Rectal smooth muscle tissue (tissue), 1 donor: ENCODE measurements around the gene CCDC197.

Experiments used
- H3K27ac ChIP-seq: one replicate; pipeline ENCODE4 v1.7.0; 2013; ENCODE audit warnings: low read depth, low read length, inconsistent platforms
- H3K27me3 ChIP-seq: one replicate; pipeline ENCODE4 v1.7.0; 2013; ENCODE audit warnings: low read length; ENCODE audit not compliant: control insufficient read depth, insufficient read depth
- H3K36me3 ChIP-seq: one replicate; pipeline ENCODE4 v1.7.0; 2013; ENCODE audit warnings: low read length; ENCODE audit not compliant: control insufficient read depth, insufficient read depth
- H3K4me1 ChIP-seq: one replicate; pipeline ENCODE4 v1.7.0; 2013; ENCODE audit warnings: low read length; ENCODE audit not compliant: control insufficient read depth, insufficient read depth
- H3K4me3 ChIP-seq: one replicate; pipeline ENCODE4 v1.7.0; 2013; ENCODE audit warnings: low read length
- H3K9ac ChIP-seq: one replicate; pipeline ENCODE4 v1.7.0; 2013; ENCODE audit warnings: low read length

The CCDC197 gene

DNA sequence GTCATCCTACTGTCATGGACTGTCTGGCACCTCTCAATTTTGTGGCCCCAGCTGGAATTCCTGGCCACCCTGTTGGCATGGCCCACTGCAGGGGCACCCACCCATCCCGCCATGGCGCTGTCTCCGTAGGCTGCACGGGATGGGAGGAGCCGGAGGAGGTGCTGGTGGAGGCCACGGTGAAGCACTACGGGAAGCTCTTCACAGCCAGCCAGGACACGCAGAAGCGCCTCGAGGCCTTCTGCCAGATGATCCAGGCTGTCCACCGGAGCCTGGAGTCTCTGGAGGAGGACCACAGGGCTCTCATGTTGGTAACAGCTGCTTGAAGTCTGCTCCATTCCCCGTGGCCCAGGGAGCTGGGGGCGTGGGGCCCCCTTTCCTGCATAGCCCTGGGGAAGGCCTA is 3.9 kb downstream of the CCDC197 start:
- Histone ChIP-seq H3K27ac (peak overlapping the region; percentile 61), H3K27me3 (peaks cover under 1% of the 10 kb centered on the region)

DNA sequence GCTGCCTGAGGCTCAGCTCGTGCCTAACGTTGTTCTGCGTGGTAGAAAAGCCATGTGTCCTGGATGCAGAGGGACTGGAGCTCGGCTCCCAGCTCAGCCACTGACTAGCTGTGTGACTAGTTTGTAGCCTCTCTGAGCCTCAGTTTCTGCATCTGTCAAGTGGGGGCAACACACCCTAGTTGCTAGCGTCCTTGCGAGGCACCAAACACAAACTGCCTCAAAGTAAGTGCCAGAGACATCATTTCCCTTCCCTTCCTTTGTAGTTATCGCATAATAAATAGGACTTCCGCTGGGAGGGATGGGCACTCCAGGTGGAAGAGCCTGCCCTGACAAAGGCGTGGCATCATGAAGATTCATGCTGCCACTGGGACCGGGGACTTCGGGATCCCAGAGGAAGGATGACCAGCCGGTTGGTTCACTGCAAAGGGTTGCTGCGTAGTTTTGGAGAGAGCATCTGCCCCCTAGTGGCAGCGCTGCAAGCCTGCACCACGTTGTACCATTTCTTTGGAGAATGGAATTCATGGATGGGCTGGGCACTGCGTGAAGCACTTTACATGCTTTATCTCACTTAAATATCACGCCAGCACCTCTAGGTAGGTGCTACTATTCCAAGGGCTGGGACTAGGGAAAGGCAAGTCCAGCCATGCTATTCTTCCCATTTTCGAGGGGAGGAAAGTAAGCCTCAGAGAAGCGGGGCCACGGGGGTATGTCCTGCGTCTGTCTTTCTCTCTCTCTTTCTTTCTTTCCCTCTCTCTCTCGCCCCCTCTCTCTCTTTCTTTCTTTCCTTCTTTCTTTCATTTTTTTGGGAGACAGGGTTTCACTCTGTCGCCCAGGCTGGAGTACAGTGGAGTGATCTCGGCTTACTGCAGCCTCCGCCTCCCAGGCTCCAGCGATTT is 4.6 kb downstream of the CCDC197 start:
- Histone ChIP-seq H3K27ac (peak overlapping the region; percentile 61), H3K4me3 (peak overlapping the region; percentile 44), H3K36me3 (no peaks in the 10 kb centered on the region), H3K27me3 (no peaks in the 10 kb centered on the region), H3K4me1 (peaks cover 12% of the 10 kb centered on the region), H3K9ac (no peak overlapping the region)

More for the DNA sequence above, 3.9 kb downstream of the CCDC197 start:
- no peak overlapping the region for H3K9ac ChIP-seq
- no peaks in the 10 kb centered on the region for H3K36me3 ChIP-seq
- H3K4me3 ChIP-seq, result no peak overlapping the region
- H3K4me1 ChIP-seq, result peaks cover 12% of the 10 kb centered on the region

DNA sequence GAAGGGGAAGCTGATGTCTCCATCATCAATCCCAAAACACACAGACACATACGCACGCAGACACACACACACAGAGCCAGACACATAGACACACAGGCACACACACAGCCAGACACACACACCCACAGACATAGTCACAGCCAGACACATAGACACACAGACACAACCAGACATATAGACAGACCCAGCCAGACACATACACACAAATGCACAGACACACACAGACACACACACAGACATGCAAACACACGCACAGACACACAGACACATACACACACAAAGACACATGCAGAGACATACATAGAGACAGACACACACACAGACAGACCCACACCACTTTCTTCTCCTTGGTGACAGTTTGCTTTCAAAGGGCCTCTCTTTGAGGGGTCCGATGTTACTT is 6.3 kb downstream of the CCDC197 start:
- H3K4me1 ChIP-seq, result peaks cover 12% of the 10 kb centered on the region
- H3K27ac ChIP-seq, result no peak overlapping the region
- H3K36me3 ChIP-seq, result no peaks in the 10 kb centered on the region
- no peak overlapping the region for H3K4me3 ChIP-seq
- no peak overlapping the region for H3K9ac ChIP-seq
- no peaks in the 10 kb centered on the region for H3K27me3 ChIP-seq

DNA sequence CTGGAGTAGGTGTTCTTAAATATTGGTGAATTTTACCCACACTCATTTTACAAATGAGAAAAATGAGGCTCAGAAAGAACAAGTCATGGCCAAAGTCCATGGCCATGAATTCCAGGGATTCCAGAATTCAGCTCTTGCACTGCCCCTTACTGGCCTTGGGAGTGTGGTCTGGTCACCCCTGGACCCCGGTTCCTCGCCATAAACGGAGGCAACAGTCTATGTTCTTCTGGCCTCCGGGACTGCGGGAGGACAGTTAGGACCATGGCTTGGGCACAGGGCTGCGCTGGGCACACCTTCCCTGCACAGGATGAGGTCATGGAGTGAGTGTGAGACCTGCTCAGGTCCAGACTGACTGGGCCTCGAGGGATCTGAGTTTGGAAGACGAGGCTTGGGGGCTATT is 6.9 kb downstream of the CCDC197 start:
- H3K27me3 ChIP-seq, result no peaks in the 10 kb centered on the region

DNA sequence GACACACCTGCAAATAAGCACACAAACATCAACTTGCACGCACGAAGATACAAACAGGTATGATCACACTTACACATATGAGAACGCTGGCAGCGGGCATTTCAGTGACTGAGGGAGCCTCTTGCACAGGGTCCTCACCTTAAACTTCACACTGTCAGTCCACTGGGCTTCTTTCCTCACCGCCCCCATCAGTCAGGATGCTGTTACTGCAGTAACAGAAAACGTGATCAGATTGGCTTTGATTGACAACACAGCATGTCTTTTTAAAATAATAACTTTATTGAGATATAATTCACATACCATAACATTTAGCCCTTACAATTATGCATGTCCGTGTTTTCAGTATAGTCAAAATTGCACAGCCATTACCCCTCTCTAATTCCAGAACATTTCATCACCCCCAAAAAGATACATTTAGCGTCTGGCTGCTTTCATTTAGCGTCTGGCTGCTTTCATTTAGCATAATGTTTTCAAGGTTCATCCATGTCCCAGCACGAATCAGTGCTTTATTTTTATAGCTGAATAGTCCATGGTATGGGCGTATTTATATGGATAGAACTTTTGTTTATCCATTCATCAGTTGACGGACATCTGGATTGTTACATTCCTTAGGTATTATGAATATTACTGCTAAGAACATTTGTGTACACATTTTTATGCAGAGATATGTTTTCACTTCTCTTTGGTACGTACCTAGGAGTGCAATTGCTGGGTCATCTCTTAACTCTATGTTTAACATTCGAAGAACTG is 8.4 kb downstream of the CCDC197 start:
- H3K27me3 ChIP-seq, result no peaks in the 10 kb centered on the region
- no peak overlapping the region for H3K9ac ChIP-seq
- H3K4me3 ChIP-seq, result no peak overlapping the region
- H3K4me1 ChIP-seq, result peaks cover 12% of the 10 kb centered on the region
- H3K36me3 ChIP-seq, result no peaks in the 10 kb centered on the region
- H3K27ac ChIP-seq, result no peak overlapping the region

More for the DNA sequence above, 6.9 kb downstream of the CCDC197 start:
- H3K9ac ChIP-seq, result no peak overlapping the region
- H3K4me1 ChIP-seq, result peaks cover 12% of the 10 kb centered on the region
- no peak overlapping the region for H3K27ac ChIP-seq
- no peaks in the 10 kb centered on the region for H3K36me3 ChIP-seq
- no peak overlapping the region for H3K4me3 ChIP-seq

DNA sequence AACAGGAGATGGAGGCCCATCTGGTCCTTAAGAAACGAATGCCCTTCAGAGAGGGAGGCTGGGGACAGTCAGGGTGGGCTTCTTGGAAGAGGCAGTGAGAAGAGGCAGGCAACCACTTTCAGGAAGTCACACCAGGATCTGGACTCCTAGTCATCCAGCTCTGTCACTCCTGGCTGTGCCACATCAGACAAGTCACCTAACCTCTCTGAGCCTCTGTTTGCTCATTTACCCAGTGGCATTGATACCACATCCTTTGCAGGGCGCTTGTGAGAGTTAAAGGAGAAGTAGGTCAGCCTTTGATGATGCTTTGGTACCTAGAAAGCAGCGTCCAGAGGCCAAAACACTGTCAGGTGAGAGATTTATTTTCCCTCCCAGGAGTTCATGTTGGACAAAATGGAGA is 11.1 kb downstream of the CCDC197 start:
- no peaks in the 10 kb centered on the region for H3K36me3 ChIP-seq
- H3K4me3 ChIP-seq, result no peak overlapping the region
- no peaks in the 10 kb centered on the region for H3K27me3 ChIP-seq
- H3K9ac ChIP-seq, result no peak overlapping the region
- no peak overlapping the region for H3K27ac ChIP-seq
- H3K4me1 ChIP-seq, result no peaks in the 10 kb centered on the region

DNA sequence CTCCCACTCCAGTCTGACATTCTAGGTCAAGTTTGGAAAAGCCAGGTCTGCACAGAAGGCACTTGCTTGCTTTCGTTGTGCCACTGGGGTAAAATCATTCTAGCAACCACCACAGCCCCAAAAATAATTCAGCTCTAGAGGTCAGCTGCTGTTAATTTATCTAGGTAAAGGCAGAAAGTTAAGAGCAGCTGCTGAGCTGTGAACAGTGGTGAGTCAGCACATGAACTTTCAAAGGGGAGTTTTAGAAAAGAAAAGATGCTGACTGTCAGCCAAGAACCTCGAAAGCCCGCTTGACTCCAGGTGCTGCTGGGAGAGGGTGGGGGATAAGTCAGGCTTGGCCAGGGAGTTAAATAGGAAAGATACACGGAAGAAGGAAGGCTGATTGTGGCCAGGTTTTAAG is 12.7 kb downstream of the CCDC197 start:
- H3K27ac ChIP-seq, result no peak overlapping the region
- no peaks in the 10 kb centered on the region for H3K4me1 ChIP-seq
- H3K9ac ChIP-seq, result no peak overlapping the region
- H3K4me3 ChIP-seq, result no peak overlapping the region
- H3K36me3 ChIP-seq, result no peaks in the 10 kb centered on the region
- H3K27me3 ChIP-seq, result no peaks in the 10 kb centered on the region

DNA sequence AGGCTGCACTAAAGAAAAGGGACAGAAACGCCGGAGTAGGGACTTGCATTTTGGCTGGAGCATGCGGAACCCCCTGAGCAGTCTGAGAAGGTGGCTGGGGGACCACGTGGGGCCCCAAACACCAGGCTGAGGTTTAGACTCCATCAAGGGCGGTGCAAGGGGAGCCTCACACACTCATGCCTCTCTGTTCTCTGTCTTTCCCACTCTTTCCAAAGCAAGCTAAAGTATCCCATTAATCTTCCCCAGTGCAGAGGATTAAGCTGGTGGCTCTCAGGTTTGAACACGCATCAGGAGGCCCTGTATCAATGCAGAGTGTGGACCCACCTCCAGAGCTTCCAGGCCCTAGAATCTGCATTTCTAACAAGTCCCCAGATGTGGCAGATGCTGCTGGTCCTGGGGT is 13.5 kb downstream of the CCDC197 start:
- no peak overlapping the region for H3K4me3 ChIP-seq
- no peaks in the 10 kb centered on the region for H3K36me3 ChIP-seq
- no peak overlapping the region for H3K27ac ChIP-seq
- H3K9ac ChIP-seq, result no peak overlapping the region
- H3K4me1 ChIP-seq, result no peaks in the 10 kb centered on the region
- H3K27me3 ChIP-seq, result no peaks in the 10 kb centered on the region

DNA sequence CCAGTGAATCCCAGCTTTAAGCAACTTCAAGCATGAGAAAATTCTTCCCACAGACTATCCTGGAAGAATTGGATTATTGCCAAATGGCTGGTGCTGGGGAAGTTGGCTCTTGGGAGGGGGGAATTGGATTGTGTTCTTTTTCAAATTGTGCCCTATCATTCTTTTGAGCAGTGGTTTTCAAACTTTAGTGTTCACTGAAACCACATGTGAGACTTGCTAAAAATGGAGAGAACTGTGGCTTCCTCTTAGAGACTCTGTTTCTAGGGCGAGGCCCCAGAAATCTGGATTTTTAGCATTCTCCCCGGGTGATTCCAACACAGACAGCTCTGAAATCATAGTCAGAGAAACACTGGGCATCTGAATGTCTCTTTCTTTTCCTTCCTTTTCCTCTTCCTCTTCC is 14.7 kb downstream of the CCDC197 start:
- no peak overlapping the region for H3K4me3 ChIP-seq
- H3K4me1 ChIP-seq, result no peaks in the 10 kb centered on the region
- no peak overlapping the region for H3K9ac ChIP-seq
- H3K27ac ChIP-seq, result no peak overlapping the region
- H3K36me3 ChIP-seq, result no peaks in the 10 kb centered on the region
- no peaks in the 10 kb centered on the region for H3K27me3 ChIP-seq

DNA sequence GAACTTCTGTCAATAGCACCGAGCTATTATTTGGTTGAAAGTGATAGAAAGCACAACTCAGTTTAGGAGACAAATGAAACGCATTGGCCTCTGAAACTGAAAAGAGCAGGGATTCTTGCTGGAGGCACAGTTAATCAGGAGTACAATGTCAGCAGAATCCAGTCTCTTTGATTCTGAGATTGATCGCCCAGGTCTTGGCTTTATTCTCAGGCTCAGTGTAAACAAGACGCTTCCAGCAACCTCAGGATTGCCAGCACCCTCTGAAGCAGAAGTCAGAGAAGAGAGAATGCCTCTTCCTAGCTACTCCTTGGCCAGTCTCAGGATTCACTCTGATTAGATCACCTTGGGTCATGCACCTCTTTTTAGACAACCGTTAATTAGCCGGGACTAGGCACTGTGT is 17.3 kb downstream of the CCDC197 start:
- H3K27me3 ChIP-seq, result no peaks in the 10 kb centered on the region
- H3K4me1 ChIP-seq, result no peaks in the 10 kb centered on the region
- H3K36me3 ChIP-seq, result no peaks in the 10 kb centered on the region
- H3K27ac ChIP-seq, result no peak overlapping the region
- H3K4me3 ChIP-seq, result no peak overlapping the region
- no peak overlapping the region for H3K9ac ChIP-seq

DNA sequence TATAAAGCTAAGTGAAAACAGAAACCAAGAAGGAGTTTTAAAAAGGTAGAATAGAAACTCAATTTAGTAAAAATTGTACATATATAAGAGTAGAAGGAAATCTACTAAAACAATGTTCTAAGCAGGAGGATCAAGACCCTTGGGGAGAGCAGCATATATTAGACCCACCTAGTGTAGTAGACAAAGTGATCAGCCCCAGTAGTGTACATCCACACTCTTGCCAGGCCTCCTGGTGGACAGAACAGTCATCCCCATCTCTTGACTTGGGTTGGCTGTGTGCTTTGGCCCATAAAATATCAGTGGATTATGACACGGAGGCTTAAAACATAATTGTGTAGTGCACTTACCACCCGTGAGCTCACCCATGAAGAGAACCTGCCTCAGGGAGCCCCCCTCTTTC is 18.1 kb downstream of the CCDC197 start:
- H3K27ac ChIP-seq, result no peak overlapping the region
- H3K4me1 ChIP-seq, result no peaks in the 10 kb centered on the region
- H3K9ac ChIP-seq, result no peak overlapping the region
- no peak overlapping the region for H3K4me3 ChIP-seq
- no peaks in the 10 kb centered on the region for H3K36me3 ChIP-seq
- no peaks in the 10 kb centered on the region for H3K27me3 ChIP-seq

DNA sequence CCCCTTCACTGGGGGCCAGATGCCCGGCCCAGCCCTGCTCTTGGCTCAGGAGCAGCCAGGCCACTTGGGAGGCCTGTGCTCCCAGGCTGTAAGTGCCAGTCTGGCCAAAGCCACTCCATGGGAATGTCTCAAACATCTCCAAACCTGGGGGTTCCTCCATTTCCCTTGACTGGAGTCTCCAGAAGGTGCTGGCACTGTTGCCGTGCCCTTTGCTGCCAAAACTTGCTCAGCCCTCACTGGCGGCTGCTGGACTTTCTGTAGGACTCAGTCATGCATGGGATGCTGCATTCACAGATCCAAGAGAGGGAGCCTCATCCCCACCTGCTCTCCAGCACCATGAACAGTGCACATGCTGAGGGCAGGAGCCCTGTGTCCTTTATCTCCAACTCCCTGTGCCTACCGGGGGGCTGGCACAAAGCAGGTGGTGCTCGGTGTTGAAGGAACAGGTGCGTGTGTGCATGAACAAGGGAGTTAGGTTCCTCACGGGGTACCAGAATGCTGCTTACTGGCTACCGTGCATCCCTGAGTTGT is 19.4 kb downstream of the CCDC197 start:
- no peaks in the 10 kb centered on the region for H3K36me3 ChIP-seq
- no peaks in the 10 kb centered on the region for H3K27me3 ChIP-seq
- H3K9ac ChIP-seq, result no peak overlapping the region
- H3K4me1 ChIP-seq, result no peaks in the 10 kb centered on the region
- no peak overlapping the region for H3K4me3 ChIP-seq
- H3K27ac ChIP-seq, result no peak overlapping the region
